Endothelial cell of umbilical vein (primary cell): ENCODE data around the gene CORO2B.

Experiments used
- MAX ChIP-seq: IDR thresholded peaks from 2 replicates; pipeline ENCODE4 v1.6.1; 2011; ENCODE audit not compliant: insufficient read depth, insufficient read length
- POLR2A ChIP-seq: IDR thresholded peaks from 2 replicates; pipeline ENCODE4 v1.6.1; 2012; ENCODE audit warnings: low read depth, mild to moderate bottlenecking, control low read depth, low read length
- TF ChIP-seq, protein P1 (sequence below), 2 donors: IDR thresholded peaks; 1 replicate in 1 of 2; 2 replicates in 1 of 2; pipeline ENCODE4 v1.5.1; 2011; ENCODE audit warnings: low read length in 2 of 2, mild to moderate bottlenecking in 2 of 2, moderate library complexity in 2 of 2, control low read depth in 1 of 2, inconsistent platforms in 1 of 2, low read depth in 1 of 2; ENCODE audit not compliant: insufficient read depth in 1 of 2; ENCODE audit errors: extremely low read depth in 1 of 2

- TF ChIP-seq POLR2A = no peak
- no peak for TF ChIP-seq MAX
- TF ChIP-seq, protein P1, sequence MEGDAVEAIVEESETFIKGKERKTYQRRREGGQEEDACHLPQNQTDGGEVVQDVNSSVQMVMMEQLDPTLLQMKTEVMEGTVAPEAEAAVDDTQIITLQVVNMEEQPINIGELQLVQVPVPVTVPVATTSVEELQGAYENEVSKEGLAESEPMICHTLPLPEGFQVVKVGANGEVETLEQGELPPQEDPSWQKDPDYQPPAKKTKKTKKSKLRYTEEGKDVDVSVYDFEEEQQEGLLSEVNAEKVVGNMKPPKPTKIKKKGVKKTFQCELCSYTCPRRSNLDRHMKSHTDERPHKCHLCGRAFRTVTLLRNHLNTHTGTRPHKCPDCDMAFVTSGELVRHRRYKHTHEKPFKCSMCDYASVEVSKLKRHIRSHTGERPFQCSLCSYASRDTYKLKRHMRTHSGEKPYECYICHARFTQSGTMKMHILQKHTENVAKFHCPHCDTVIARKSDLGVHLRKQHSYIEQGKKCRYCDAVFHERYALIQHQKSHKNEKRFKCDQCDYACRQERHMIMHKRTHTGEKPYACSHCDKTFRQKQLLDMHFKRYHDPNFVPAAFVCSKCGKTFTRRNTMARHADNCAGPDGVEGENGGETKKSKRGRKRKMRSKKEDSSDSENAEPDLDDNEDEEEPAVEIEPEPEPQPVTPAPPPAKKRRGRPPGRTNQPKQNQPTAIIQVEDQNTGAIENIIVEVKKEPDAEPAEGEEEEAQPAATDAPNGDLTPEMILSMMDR (IDR thresholded peaks at IDR 0.05; ENCODE audit: extremely low read depth in 1 of 2, insufficient read depth in 1 of 2, low read depth in 1 of 2, low read length in 2 of 2) = no peak
Measured at GRCh38 chr15:68606375-68606774, 27.6 kb downstream of the CORO2B start.
